Uterus (tissue), 2 donors: ENCODE measurements around the gene TTC34.

Experiments used
- POLR2A ChIP-seq, 2 donors: fragments of 450-650 bp; IDR thresholded peaks; one replicate each; pipeline ENCODE4 v1.6.1; 2016; ENCODE audit warnings: antibody characterized with exemption in 2 of 2, mild to moderate bottlenecking in 1 of 2, moderate library complexity in 1 of 2
- TF ChIP-seq, protein P1 (sequence below), 4 experiments: fragments of 200-600 bp in 2 of 4; fragments of 450-650 bp in 2 of 4; sonication (generic) in 2 of 4; IDR thresholded peaks; one replicate each; pipeline ENCODE4 v1.5.1; 2016 to 2019; ENCODE audit warnings: antibody characterized with exemption in 4 of 4, mild to moderate bottlenecking in 2 of 4, moderate library complexity in 1 of 4

DNA sequence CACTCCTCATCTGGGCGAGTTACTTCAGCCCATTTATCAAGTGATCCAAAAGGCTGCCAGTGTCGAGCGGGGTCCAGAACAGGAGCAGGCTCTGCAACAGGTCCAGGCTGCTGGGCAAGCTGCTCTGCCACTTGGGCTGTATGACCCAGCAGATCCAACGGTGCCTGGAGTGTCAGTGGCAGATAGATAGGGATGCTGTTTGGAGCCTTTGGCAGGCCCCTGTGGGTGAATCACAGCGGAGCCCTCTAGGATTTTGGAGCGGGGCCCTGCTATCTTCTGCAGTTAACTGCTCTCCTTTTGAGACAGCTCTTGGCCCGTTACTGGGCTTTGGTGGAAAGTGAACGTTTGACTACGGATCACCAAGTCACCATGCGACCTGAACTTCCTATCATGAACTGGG is 176.2 kb downstream of the TTC34 start:
- TF ChIP-seq, protein P1, sequence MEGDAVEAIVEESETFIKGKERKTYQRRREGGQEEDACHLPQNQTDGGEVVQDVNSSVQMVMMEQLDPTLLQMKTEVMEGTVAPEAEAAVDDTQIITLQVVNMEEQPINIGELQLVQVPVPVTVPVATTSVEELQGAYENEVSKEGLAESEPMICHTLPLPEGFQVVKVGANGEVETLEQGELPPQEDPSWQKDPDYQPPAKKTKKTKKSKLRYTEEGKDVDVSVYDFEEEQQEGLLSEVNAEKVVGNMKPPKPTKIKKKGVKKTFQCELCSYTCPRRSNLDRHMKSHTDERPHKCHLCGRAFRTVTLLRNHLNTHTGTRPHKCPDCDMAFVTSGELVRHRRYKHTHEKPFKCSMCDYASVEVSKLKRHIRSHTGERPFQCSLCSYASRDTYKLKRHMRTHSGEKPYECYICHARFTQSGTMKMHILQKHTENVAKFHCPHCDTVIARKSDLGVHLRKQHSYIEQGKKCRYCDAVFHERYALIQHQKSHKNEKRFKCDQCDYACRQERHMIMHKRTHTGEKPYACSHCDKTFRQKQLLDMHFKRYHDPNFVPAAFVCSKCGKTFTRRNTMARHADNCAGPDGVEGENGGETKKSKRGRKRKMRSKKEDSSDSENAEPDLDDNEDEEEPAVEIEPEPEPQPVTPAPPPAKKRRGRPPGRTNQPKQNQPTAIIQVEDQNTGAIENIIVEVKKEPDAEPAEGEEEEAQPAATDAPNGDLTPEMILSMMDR (IDR thresholded peaks at IDR 0.05) = no peak
- TF ChIP-seq POLR2A (IDR thresholded peaks at IDR 0.05) = no peak
